GM23338 (cell line): ENCODE results near the gene TRIO. TPM values are rescaled to one million over a fixed set of nuclear protein-coding genes. Genes with fewer than 3 reads are reported as not detected.

ENCODE experiments used
- ATAC-seq: fragments of 200-7000 bp; cut with Tn5 transposase; 3 replicates; pipeline ENCODE4 v1.9.1; 2020
- DNase-seq: peaks from one replicate; pipeline ENCODE4 v3.0.0-alpha.2; 2015; ENCODE audit warnings: low spot score
- H2AFZ ChIP-seq: fragments of 200-600 bp; sonication (generic); 2 replicates; pipeline ENCODE4 v1.8.0; 2016; ENCODE audit warnings: antibody characterized with exemption, mild to moderate bottlenecking, moderate library complexity
- H3F3A ChIP-seq: fragments of 200-600 bp; sonication (generic); replicated peaks from 2 replicates; pipeline ENCODE4 v1.8.0; 2017; ENCODE audit warnings: antibody characterized with exemption, mixed run types, low read depth
- H3K27ac ChIP-seq: fragments of 200-600 bp; sonication (generic); 2 replicates; pipeline ENCODE4 v1.6.1; 2016; ENCODE audit warnings: low read depth
- H3K27me3 ChIP-seq: fragments of 200-600 bp; sonication (generic); 2 replicates; pipeline ENCODE4 v1.8.0; 2016; ENCODE audit warnings: mild to moderate bottlenecking, mixed run types, moderate library complexity; ENCODE audit not compliant: insufficient read depth
- H3K36me3 ChIP-seq: fragments of 200-600 bp; sonication (generic); 2 replicates; pipeline ENCODE4 v1.8.0; 2016; ENCODE audit warnings: mild to moderate bottlenecking; ENCODE audit not compliant: insufficient read depth
- H3K4me1 ChIP-seq: fragments of 200-600 bp; sonication (generic); 2 replicates; pipeline ENCODE4 v1.8.0; 2016; ENCODE audit warnings: mild to moderate bottlenecking, moderate library complexity; ENCODE audit not compliant: insufficient read depth
- H3K4me2 ChIP-seq: fragments of 200-600 bp; sonication (generic); 2 replicates; pipeline ENCODE4 v1.7.1; 2017; ENCODE audit warnings: mixed run types
- H3K4me3 ChIP-seq: fragments of 200-600 bp; sonication (generic); 2 replicates; pipeline ENCODE4 v1.6.1; 2016; ENCODE audit warnings: mixed run types
- H3K79me2 ChIP-seq: fragments of 200-600 bp; sonication (generic); replicated peaks from 2 replicates; pipeline ENCODE4 v1.8.0; 2017; ENCODE audit warnings: mild to moderate bottlenecking; ENCODE audit not compliant: insufficient read depth
- H3K9me2 ChIP-seq: fragments of 200-600 bp; sonication (generic); 2 replicates; pipeline ENCODE4 v1.8.0; 2017; ENCODE audit not compliant: insufficient read depth
- H4K20me1 ChIP-seq: fragments of 200-600 bp; sonication (generic); replicated peaks from 2 replicates; pipeline ENCODE4 v1.8.0; 2017; ENCODE audit warnings: mild to moderate bottlenecking; ENCODE audit not compliant: insufficient read depth
- H3K27ac Mint-ChIP-seq: 2 replicates; pipeline ENCODE4 v1.8.0; 2020; ENCODE audit warnings: inconsistent platforms, mild to moderate bottlenecking, moderate library complexity, mixed read lengths
- H3K27me3 Mint-ChIP-seq: 3 replicates; pipeline ENCODE4 v1.8.0; 2022; ENCODE audit warnings: low read depth, mild to moderate bottlenecking, moderate library complexity, mixed read lengths, inconsistent platforms; ENCODE audit not compliant: insufficient read depth, poor library complexity
- H3K36me3 Mint-ChIP-seq: 3 replicates; pipeline ENCODE4 v1.8.0; 2021; ENCODE audit warnings: low read depth, mild to moderate bottlenecking, inconsistent platforms, moderate library complexity, mixed read lengths
- H3K4me1 Mint-ChIP-seq: 3 replicates; pipeline ENCODE4 v1.8.0; 2020; ENCODE audit warnings: mild to moderate bottlenecking, inconsistent platforms, mixed read lengths
- H3K4me3 Mint-ChIP-seq: 3 replicates; pipeline ENCODE4 v1.8.0; 2021; ENCODE audit warnings: moderate library complexity, mild to moderate bottlenecking, inconsistent platforms, mixed read lengths
- H3K9me3 Mint-ChIP-seq: 3 replicates; pipeline ENCODE4 v1.8.0; 2020; ENCODE audit warnings: moderate library complexity, mild to moderate bottlenecking, inconsistent platforms, mixed read lengths
- CREB1 ChIP-seq: fragments of 250-450 bp; sonication (Bioruptor Pico); IDR thresholded peaks from 2 replicates; pipeline ENCODE4 v1.5.0; 2020; ENCODE audit warnings: low read depth, mild to moderate bottlenecking, moderate library complexity
- EZH2phosphoT487 ChIP-seq: fragments of 200-600 bp; sonication (generic); IDR thresholded peaks from one replicate; pipeline ENCODE4 v1.8.1; 2018; ENCODE audit warnings: antibody characterized with exemption; ENCODE audit not compliant: unreplicated experiment
- JUNB ChIP-seq: IDR thresholded peaks from one replicate; pipeline ENCODE4 v1.6.1; 2016; ENCODE audit warnings: antibody characterized with exemption; ENCODE audit not compliant: unreplicated experiment
- ZNF114 ChIP-seq: fragments of 250-450 bp; sonication (Bioruptor Pico); IDR thresholded peaks from 2 replicates; pipeline ENCODE4 v1.5.0; 2020; ENCODE audit warnings: mild to moderate bottlenecking, moderate library complexity
- ZNF331 ChIP-seq: fragments of 250-450 bp; sonication (Bioruptor Pico); IDR thresholded peaks from 2 replicates; pipeline ENCODE4 v1.5.0; 2020; ENCODE audit warnings: low read depth, mild to moderate bottlenecking, moderate library complexity
- polyA plus RNA-seq: library from polyadenylated mRNA; unstranded; fragments of >200 nt; fragmentation: Nextera tagmentation; extraction: Ambion mirVana; gene quantifications from 2 replicates; pipeline ENCODE4 v1.2.1, GENCODE V29; 2016
- total RNA-seq: library from RNA; depleted of rRNA; stranded (reverse); fragments of >200 nt; shearing (Covaris generic); gene quantifications from 2 replicates; pipeline ENCODE4 v1.2.3, GENCODE V29; 2014
- TF ChIP-seq, protein P1 (sequence below): IDR thresholded peaks from one replicate; pipeline ENCODE4 v1.6.1; 2018; ENCODE audit warnings: antibody characterized with exemption; ENCODE audit not compliant: unreplicated experiment
- TF ChIP-seq, protein P2 (sequence below): fragments of 250-450 bp; sonication (Bioruptor Pico); IDR thresholded peaks from 2 replicates; pipeline ENCODE4 v1.5.0; 2020; ENCODE audit warnings: mild to moderate bottlenecking, moderate library complexity

Gene TRIO
- total and polyA plus RNA-seq, 2 experiments from 2014 or later, result 13.8 to 113 TPM

DNA sequence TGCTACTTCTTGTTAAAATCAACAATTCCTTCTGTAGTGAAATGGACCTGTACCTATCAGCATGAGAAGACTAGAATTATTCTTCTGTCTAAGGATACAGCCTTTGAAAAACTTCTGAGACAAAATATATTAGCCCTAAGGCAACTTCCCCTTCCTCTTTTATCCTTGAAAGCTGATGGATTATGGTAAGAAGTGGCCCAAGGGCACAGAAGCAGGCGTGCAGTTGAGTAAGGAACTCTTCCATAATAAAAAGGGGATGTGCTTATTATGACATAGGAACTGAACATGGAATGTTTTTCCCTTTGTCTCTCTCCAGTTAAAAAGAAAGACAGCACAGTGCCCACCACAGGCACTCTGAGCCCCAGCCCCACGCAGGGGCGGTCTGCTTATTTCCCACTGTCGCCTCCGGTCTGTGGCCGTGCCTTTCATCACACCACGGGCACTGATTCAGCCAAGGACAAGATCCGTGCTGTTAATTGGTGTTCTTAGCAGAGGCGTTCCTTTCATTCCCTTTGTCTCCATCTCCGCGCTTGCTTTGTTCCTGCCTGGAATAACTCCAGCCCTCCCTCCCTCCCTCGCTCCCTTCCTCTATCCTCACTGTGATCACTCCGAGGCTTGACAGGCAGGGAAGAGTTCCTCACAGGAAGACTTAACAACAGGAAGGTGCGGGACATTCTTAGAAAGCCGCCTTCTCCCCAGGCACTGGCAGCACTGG lies 302.6 kb downstream of the TRIO start:
- H3K27ac ChIP-seq, result peak overlapping the region; percentile 82

More for the DNA sequence above, 302.6 kb downstream of the TRIO start:
- TF ChIP-seq EZH2phosphoT487 (no peak), JUNB (no peak), ZNF331 (no peak), ZNF114 (CRISPR knock-in tag) (no peak), CREB1 (CRISPR knock-in tag) (no peak)
- TF ChIP-seq, protein P1, sequence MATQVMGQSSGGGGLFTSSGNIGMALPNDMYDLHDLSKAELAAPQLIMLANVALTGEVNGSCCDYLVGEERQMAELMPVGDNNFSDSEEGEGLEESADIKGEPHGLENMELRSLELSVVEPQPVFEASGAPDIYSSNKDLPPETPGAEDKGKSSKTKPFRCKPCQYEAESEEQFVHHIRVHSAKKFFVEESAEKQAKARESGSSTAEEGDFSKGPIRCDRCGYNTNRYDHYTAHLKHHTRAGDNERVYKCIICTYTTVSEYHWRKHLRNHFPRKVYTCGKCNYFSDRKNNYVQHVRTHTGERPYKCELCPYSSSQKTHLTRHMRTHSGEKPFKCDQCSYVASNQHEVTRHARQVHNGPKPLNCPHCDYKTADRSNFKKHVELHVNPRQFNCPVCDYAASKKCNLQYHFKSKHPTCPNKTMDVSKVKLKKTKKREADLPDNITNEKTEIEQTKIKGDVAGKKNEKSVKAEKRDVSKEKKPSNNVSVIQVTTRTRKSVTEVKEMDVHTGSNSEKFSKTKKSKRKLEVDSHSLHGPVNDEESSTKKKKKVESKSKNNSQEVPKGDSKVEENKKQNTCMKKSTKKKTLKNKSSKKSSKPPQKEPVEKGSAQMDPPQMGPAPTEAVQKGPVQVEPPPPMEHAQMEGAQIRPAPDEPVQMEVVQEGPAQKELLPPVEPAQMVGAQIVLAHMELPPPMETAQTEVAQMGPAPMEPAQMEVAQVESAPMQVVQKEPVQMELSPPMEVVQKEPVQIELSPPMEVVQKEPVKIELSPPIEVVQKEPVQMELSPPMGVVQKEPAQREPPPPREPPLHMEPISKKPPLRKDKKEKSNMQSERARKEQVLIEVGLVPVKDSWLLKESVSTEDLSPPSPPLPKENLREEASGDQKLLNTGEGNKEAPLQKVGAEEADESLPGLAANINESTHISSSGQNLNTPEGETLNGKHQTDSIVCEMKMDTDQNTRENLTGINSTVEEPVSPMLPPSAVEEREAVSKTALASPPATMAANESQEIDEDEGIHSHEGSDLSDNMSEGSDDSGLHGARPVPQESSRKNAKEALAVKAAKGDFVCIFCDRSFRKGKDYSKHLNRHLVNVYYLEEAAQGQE, result no peak
- TF ChIP-seq, protein P2, sequence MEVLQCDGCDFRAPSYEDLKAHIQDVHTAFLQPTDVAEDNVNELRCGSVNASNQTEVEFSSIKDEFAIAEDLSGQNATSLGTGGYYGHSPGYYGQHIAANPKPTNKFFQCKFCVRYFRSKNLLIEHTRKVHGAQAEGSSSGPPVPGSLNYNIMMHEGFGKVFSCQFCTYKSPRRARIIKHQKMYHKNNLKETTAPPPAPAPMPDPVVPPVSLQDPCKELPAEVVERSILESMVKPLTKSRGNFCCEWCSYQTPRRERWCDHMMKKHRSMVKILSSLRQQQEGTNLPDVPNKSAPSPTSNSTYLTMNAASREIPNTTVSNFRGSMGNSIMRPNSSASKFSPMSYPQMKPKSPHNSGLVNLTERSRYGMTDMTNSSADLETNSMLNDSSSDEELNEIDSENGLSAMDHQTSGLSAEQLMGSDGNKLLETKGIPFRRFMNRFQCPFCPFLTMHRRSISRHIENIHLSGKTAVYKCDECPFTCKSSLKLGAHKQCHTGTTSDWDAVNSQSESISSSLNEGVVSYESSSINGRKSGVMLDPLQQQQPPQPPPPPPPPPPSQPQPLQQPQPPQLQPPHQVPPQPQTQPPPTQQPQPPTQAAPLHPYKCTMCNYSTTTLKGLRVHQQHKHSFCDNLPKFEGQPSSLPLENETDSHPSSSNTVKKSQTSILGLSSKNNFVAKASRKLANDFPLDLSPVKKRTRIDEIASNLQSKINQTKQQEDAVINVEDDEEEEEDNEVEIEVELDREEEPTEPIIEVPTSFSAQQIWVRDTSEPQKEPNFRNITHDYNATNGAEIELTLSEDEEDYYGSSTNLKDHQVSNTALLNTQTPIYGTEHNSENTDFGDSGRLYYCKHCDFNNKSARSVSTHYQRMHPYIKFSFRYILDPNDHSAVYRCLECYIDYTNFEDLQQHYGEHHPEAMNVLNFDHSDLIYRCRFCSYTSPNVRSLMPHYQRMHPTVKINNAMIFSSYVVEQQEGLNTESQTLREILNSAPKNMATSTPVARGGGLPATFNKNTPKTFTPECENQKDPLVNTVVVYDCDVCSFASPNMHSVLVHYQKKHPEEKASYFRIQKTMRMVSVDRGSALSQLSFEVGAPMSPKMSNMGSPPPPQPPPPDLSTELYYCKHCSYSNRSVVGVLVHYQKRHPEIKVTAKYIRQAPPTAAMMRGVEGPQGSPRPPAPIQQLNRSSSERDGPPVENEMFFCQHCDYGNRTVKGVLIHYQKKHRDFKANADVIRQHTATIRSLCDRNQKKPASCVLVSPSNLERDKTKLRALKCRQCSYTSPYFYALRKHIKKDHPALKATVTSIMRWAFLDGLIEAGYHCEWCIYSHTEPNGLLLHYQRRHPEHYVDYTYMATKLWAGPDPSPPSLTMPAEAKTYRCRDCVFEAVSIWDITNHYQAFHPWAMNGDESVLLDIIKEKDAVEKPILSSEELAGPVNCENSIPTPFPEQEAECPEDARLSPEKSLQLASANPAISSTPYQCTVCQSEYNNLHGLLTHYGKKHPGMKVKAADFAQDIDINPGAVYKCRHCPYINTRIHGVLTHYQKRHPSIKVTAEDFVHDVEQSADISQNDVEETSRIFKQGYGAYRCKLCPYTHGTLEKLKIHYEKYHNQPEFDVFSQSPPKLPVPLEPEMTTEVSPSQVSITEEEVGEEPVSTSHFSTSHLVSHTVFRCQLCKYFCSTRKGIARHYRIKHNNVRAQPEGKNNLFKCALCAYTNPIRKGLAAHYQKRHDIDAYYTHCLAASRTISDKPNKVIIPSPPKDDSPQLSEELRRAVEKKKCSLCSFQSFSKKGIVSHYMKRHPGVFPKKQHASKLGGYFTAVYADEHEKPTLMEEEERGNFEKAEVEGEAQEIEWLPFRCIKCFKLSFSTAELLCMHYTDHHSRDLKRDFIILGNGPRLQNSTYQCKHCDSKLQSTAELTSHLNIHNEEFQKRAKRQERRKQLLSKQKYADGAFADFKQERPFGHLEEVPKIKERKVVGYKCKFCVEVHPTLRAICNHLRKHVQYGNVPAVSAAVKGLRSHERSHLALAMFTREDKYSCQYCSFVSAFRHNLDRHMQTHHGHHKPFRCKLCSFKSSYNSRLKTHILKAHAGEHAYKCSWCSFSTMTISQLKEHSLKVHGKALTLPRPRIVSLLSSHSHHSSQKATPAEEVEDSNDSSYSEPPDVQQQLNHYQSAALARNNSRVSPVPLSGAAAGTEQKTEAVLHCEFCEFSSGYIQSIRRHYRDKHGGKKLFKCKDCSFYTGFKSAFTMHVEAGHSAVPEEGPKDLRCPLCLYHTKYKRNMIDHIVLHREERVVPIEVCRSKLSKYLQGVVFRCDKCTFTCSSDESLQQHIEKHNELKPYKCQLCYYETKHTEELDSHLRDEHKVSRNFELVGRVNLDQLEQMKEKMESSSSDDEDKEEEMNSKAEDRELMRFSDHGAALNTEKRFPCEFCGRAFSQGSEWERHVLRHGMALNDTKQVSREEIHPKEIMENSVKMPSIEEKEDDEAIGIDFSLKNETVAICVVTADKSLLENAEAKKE (CRISPR knock-in tag), result no peak
- Histone ChIP-seq H3K79me2 (peaks cover 7% of the 10 kb centered on the region), H3K27me3 (no peaks in the 10 kb centered on the region), H3K36me3 (no peaks in the 10 kb centered on the region), H3K4me3 (no peak overlapping the region), H3K4me1 (peaks cover 12% of the 10 kb centered on the region), H4K20me1 (no peaks in the 10 kb centered on the region), H2AFZ (no peak overlapping the region), H3K4me2 (peak overlapping the region; percentile 51), H3K9me2 (no peaks in the 10 kb centered on the region), H3F3A (no peaks in the 10 kb centered on the region)
- DNase-seq (peak; percentile 91), ATAC-seq (peak; percentile 92)
- Mint-ChIP-seq H3K27me3 (peaks cover 3% of the 10 kb centered on the region), H3K9me3 (no peaks in the 10 kb centered on the region), H3K4me1 (peaks cover 42% of the 10 kb centered on the region), H3K4me3 (peak overlapping the region; percentile 39), H3K27ac (peak overlapping the region; percentile 54; the same call in 1 of the 2 replicates), H3K36me3 (peaks cover 2% of the 10 kb centered on the region; the same call in 1 of the 3 replicates)
